ENCODE data around the gene TBC1D16.

Gene TBC1D16

DNA sequence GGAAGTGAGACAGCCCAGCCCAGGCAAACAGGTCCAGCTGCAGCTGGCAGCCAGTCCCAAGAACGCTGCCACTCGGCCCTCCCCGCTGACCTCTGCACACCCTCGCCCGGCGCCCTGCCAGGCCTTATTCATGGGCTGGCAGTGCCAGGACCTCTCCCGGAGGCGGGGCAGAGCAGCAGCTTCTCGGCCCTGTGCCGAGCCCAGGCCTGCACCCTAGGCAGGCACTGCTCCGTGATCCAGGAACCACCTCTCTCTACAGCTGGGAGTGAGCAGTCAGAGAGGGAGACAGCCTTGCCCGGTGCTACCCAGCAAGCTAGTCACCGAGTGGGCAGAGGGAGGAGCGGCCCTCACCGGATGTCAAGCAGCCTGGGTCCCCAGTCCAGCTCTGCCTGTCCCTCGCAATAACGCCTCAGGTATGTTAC lies 116.5 kb downstream of the TBC1D16 start:
- in situ Hi-C loops (cut with MboI; ENCODE audit: low sequenced_read_pairs): no loop called here

DNA sequence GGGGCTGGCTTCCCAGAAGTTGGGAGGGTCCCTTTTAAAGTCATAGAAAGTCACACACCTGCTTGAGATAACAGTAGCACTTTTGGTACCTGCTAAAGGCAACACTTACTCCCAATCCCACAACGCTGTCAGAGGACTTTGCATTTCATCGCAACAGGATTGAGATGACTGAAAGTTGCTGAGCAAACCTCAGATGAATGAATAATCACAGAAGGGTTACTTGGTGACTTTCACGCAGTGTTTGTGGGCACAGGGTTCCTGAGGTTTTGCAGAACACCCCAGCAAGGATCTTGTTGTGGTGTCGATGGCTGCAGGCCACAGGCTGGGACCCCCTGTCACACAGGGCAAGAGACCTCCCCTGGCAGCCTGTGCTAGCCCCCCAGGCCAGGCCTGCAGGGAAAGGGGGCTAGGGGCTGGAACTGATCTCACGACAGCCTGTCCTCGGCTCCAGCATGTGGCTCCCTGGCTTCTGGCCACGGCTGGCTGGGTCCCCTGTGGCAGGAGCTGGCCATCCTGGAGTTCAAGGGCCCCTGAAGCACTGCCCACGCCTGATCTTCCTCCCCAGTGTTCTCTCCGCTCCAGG lies 117.0 kb downstream of the TBC1D16 start:
- in situ Hi-C loops (cut with MboI; ENCODE audit: low sequenced_read_pairs): no loop called here

DNA sequence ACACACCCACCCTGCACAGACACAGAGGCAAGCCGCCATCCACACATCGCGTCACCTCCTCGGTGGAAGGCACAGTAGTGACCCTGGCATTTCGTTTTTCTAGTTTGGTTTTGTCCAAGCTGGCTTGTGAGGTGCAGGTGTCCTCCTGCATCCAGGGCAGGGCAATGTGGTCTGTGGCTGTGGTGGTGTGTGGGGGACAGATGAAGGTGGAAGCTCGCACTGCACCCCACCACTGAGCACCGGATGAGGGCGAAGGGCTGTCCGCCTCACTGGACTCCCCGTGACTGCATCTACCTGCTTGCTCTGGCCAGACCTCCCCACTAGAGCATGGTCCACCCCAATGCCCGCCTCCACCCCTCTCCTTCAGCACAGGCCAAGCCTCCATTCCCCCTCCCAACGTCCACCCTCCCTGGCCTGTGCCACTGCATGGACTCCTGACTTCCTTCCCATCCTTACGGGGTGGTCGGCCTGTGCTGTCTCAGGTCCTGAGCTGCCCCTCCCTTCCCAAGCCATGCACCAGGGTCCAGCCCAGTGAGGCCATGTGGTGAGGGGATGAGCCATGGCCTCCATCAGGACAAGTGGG lies 117.7 kb downstream of the TBC1D16 start:
- in situ Hi-C loops (cut with MboI; ENCODE audit: low sequenced_read_pairs): no loop called here

DNA sequence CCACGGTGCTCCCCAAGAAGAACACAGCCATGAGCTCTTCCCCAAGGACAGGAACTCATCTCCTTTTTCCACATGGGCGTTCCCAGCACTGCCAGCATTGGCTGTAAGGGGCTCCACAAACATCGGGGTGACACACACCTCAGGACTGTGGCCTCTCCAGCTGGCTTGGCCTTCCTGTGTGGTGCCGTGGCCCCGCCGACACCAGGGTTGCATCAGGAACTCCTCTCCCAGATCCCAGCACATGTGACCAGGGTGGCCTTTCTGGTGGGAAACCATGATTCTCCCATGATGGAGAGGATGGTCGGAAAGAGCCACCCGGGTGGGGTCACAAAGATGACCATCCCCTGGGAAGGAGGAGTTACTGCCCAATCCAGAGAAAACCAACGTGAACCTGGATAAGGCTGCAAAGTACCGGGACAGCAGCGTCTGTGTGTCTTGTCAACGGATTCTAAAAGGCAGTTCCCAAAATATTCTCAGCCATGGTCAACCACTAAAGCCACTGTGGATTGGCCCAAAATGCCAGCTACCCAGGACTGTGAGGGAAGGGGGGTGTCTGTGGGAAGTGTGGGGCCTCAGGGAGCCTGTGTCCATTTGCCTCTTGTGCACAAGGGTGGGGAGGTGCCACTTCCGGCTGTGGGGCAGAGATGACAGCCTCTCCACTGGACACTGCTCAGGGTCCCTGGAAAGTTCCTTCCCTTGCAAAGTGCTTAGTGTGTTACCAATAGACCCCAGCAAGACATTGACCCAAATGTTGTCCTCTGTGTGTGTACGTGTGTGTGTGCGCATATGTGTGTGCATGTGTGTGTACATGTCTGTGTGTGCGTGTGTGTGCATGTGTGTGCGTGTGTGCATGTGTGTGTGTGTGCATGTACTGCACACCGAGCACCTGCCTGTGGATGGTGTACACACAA lies 118.4 kb downstream of the TBC1D16 start:
- in situ Hi-C loops (cut with MboI; ENCODE audit: low sequenced_read_pairs): no loop called here

DNA sequence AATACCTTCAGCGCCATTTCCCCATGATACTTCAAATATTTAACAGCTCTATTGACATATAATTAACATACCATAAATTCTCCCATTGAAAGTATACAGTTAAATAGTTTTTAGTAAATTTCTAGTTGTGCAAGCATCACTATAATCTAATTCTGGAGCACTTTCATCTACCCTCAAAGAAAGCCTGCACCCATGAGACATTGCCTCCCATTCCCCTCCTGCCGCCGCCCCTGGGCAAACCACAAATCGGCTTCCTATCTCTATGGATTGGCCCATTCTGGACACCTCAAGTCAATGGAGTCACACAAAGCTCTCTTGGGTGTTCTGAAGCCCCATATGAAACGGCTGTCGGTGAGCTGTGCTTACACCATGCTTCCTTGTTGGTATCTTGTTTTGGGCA lies 119.2 kb downstream of the TBC1D16 start:
- in situ Hi-C loops (cut with MboI; ENCODE audit: low sequenced_read_pairs): no loop called here

DNA sequence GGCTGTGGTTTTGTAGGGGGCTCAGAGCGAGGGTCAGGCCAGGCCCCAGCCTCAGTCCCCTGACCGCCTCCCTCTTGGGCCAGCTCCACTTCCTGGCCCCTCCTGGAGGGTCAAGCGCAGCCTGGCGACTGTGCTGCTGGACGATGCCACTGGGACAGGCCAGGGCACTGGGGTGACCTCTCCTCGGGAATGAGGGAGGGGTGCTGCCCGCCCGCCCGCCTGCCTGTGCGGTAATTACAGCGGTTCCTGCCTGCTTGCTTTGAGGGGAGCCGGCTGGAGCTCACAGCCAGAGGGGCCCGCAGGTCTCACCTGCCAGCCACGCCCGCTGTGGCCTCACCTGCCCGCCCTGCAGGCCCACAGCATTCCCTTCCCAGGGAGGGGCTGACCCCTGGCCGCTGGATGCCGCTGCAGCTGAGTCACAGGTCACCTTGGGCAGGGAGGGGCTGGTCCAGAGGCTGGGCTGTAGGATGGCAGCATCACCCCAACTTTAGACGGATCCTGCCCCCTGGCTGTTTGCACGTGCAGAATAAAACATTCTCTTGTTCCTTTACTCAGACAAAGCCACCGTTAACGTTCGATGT lies 119.7 kb downstream of the TBC1D16 start:
- in situ Hi-C loops (cut with MboI; ENCODE audit: low sequenced_read_pairs): no loop called here

DNA sequence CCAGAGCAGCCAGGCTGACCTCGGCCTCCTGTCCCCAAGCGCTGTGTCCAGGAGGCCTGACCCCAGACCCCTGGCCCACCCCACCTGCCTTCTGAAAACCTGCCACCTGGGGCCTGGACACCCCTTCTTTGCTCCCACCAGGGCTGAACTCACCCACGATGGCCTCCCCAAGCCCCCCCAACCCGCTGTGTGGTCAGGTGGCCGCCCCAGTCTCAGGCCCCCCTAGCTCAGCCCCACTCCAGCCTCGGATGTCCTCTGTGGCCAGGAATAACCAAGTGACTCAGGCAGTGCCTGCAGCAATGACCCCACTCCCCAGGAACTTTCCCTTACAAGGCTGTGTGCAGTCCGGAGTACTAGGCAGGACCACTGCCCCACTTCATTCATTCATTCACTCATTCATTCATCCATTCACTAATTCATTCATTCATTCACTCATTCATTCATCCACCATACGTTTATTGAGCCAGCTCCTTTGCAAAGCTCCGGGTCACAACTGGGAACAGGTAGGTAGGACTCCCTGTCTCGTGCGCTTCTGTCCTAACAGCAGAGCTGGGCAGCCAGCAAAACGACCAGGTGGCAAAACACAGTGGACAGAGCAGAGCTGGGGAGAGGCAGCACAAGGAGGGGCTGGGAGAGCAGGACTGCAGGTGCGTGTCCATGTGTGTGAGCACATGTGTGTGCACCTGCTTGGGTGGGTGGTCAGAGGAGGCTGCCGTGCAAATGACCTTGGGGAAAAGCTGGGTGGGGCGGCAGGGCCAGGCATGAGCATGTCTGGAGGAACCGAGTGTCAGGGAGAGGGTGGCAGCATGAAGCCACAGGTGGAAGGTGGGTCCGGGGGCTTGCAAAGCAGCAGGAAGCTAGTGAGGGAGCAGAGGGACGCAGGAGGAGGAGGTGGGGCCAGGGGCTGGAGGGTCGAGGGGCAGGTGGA lies 120.6 kb downstream of the TBC1D16 start:
- in situ Hi-C loops (cut with MboI; ENCODE audit: low sequenced_read_pairs): no loop called here

DNA sequence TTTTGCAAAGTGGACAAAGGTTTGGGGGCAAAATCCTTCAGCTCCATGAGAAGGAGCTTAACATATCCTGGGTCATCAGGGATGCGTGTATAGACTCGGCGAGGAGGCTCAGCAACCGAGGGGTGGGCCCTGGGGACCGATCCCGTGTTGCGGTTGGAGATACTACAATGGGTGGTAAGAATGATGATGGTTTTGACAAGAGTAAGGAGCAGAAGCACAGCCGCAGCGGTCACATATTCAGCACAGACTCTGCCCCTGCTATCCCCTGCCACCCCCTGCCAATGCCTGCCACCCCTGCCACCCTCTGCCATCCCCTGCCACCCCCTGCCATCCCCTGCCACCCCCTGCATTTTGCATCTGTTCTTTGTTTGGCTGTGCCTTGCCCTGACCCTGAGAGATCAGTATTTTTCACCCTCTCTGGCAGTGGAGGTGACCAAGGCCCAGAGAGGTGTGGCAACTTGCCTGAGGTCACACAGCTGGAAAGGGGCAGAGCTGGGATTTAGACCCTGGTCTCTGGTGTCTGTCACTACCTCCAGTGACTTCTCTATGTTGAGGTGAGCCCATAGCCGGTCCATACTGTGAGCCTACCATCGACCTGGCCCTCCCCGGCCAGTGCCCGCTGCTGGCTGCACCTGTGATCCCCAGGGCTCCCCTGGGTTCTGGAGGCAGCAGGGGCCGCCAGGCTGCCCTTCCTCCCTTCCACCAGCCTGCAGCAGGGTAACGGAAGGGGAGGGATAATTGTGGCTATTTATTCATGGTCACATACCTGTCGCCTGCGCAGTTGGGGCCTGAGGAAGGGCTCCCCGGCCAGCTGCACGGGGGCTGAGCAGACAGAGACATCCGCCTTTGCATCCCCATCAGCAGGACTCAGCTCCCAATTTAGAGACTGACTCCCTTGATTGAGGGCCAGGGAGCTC lies 121.5 kb downstream of the TBC1D16 start:
- in situ Hi-C loops (cut with MboI; ENCODE audit: low sequenced_read_pairs): no loop called here

DNA sequence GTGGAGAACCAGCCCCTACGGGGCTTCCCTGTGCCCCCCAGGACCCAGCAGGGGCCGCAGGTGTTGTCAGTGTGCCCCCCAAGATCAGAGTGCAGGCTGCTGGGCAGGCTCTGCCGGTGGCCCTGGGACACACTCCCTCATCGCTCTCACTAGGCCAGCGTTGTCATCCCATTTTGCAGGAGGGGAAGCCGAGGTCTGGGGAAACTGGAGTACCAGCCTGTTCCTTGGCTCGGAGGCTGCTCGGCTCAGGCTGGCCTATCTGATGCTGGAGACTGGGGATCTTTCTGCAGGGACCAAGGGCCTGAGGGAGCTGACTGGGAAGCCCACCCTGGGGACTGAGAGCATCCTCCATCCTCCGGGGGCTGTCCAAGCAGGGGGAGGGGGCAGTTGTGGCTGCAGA lies 122.2 kb downstream of the TBC1D16 start:
- in situ Hi-C loops (cut with MboI; ENCODE audit: low sequenced_read_pairs): no loop called here

DNA sequence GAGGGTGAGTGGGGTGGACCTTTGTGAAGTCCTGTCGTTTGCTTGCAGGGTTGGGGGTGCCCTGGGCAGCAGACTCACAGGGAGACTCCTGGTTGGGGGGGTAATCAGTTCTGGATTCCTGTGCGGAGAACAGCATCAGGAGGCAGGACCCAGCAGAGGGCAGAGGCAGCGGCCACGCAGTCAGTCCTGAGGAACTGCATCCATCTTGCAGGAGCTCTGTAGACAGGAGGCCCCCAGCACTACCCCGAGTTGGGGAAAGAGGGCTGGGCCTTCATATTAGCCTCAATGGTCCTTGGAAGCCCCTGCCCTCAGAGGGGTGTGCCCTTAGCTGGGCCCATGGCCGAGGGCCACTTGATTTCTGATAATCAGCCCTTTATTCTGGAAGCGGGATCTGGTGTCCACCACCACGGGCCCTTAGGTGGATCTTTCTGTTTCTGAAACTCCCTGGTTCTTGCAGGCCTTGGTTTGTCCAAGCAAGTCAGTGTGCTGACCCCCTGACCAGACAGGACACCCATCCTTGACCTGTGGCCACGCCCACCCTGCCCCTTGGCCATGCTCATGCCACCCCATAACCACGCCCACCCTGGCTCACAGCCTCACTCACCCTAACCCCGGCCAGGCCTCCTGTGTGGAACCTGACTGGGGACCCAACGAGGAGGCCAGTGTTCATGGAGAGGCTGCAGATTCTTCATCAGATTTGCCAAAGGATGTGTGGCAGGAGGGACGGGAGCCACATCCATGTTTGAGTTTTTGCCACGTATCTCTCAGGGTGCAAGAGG lies 122.9 kb downstream of the TBC1D16 start:
- in situ Hi-C loops (cut with MboI; ENCODE audit: low sequenced_read_pairs): no loop called here

DNA sequence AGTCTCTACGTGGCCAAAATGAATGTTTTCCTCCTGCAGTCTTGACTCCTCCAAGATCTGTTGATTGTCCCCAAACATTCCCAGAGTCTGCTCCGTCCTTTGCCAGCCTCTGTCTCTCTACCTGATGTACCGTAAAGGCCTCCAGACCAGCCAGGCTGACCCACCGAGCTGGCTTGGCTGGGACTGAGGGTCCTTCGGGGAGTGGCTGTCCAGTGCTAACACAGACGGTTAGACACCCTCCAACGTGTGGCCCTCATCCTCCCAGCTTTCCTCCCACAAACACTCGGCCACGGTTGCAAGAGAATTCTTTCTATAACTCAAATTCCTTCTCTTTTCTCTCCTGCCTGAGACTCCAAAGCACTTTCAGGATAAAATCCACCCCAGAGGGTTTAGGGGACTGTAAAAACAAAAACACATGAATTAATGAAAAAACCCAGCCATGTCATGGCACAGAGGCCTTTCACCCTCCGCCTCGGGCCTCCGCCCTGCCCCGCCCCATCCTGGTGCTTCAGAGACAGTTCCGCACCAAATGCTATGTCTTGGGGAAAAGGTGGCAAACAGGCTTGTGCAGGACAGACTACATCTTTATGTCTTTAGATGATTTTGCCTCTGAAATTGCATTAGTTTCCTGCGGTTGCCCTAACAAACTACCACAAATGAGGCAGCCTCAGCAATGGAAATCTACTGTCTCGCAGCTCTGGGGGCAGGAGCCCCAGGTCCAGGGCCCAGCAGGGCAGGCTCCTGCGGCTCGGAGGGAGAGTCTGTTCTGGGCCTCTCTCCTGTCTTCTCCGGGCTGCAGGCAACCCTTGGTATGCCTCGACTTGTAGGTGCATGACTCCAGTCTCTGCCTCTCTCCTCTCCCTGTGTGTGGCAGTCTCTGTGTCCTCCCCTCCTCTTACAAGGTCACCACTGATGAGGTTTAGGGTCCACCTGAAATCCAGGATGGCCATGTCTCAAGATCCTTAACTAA lies 124.0 kb downstream of the TBC1D16 start:
- in situ Hi-C loops (cut with MboI; ENCODE audit: low sequenced_read_pairs): no loop called here

DNA sequence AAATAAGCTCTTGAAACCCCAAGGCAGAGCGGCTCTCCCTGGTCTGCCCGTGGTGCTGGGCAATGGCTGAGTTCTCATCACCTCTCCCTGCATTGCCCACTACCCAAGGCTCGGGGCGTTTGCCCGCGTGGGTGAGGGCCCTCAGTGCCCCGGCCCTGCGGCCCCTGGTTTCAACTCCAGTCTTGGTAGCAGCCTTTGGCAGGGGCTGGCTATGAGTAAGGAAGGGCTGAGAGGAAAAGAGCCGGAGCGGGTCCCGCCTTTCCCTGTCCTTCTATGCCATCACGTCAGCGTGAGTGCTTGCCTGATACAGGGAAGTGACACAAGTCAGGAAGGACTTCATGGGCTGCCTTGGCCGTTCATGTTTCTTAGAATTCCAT lies 124.7 kb downstream of the TBC1D16 start:
- in situ Hi-C loops (cut with MboI; ENCODE audit: low sequenced_read_pairs): no loop called here

DNA sequence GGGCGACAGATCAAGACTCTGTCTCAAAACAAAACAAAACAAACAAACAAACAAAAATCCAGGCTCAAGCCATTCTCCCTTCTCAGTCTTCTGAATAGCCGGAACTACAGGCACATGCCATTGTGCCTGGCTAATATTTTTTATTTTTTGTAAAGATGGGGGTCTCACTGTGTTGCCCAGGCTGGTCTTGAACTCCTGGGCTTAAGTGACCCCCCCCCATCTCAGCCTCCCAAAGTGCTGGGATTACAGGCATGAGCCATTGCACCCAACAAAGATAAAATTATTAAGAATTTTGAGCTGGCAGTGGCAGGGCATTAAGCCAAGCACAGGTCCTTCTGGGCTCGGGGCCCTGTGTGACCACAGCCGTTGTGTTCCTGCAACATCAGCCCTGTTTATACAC lies 126.6 kb downstream of the TBC1D16 start:
- in situ Hi-C loops (cut with MboI; ENCODE audit: low sequenced_read_pairs): no loop called here

DNA sequence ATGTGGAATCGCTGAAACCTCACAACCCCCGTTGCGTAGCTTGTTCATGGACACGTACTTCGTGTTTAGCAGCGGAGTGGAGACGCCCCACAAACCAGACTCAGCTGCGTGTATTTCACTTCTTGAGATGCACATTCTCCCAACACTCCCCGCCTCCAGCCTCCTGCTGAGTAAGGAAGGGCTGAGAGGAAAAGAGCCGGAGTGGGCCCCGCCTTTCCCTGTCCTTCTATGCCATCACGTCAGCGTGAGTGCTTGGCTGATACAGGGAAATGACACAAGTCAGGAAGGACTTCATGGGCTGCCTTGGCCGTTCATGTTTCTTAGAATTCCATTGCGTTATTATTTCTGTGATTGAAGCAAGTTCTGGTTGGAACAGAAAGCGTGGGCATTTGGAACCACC lies 127.8 kb downstream of the TBC1D16 start:
- in situ Hi-C loops (cut with MboI; ENCODE audit: low sequenced_read_pairs): no loop called here

DNA sequence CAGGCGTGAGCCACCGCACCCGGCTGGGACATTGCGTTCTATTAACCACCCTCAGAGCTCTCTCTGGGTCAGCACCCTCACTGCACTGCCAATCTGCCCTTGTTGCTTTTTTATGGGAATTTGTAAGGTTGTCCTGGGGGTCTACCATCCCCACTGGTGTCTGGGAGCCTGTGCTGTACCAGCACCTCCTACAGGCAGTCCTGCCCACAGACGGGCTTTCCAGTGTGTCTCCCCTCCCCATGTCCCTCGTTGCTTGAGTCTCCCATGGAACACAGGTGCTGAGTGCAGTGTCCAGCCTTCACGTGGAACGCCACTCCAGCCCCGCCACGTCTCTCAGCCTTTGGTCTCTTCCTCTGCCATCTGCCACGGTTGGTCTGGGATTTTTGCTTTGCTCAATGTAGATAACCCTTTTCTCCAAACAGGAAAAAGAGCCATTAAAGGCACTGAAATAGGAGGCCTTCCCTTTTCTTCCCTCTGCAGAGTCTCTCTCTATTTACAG lies 128.4 kb downstream of the TBC1D16 start:
- in situ Hi-C loops (cut with MboI; ENCODE audit: low sequenced_read_pairs): no loop called here

DNA sequence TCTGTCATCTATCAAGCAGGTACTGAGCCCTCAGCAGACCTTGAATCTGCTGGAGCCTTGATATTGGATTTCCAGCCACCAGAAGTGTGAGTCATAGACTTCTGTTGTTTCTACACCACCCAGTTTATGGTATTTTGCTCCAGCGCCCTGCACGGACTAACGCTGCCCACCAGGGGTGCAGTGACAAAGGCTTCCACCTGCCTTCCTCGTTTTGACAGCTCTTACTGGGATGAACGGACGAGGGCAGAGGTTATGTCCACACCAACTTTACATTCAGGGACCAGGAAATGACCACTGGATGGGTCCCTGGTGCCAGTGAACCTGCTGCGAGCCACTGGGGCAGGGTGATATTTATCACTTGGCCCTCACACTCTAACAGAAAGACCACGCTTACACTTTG lies 129.8 kb downstream of the TBC1D16 start:
- in situ Hi-C loops (cut with MboI; ENCODE audit: low sequenced_read_pairs): no loop called here

DNA sequence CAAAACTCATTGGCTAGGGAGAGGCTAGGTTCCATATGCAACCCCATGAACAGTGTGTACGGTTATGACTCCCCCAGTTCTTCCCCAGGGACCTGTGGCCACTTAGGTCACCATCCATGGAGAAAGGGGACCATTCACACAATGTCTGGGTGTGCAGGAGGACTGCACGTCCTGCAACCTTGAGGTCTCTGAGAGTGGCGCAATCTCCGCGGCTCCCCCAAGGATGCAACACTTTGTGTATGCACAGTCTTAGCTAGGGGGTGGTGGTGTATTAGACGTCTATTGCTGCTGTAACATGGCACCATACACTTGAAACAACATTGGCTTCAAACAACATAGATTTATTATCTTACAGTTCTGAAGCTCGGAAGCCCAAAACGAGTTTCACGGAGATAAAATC lies 130.8 kb downstream of the TBC1D16 start:
- in situ Hi-C loops (cut with MboI; ENCODE audit: low sequenced_read_pairs): no loop called here
